Measurements from ENCODE around the gene STX8.
A peak's percentile ranks its signal among the peaks of the same experiment; 100 is the strongest.
"Not testable (repeated sequence)": the region's sequence is repeated elsewhere in the genome, so short reads cannot be mapped to it uniquely, and the experiment has no call there.

The STX8 gene

GRCh38 chr17:9498490-9498889, 77.1 kb downstream of the STX8 start:
- DNase-seq: no peak

- DNase-seq: no peak
Observed at GRCh38 chr17:9488556-9488955, 87.1 kb downstream of the STX8 start.

- no peak for DNase-seq
Observed at GRCh38 chr17:9487406-9487805, 88.2 kb downstream of the STX8 start.

GRCh38 chr17:9484789-9485188, 90.8 kb downstream of the STX8 start:
- no peak for DNase-seq

- peak; percentile 17 for DNase-seq
Observed at GRCh38 chr17:9479964-9480363, 95.7 kb downstream of the STX8 start.

- DNase-seq: no peak
Observed at GRCh38 chr17:9478889-9479288, 96.7 kb downstream of the STX8 start.

GRCh38 chr17:9475101-9475658, 100.4 kb downstream of the STX8 start:
- DNase-seq: no peak

GRCh38 chr17:9473711-9474110, 101.9 kb downstream of the STX8 start:
- DNase-seq: no peak

GRCh38 chr17:9472541-9472940, 103.1 kb downstream of the STX8 start:
- DNase-seq: no peak

- no peak for DNase-seq
Observed at GRCh38 chr17:9472094-9472493, 103.5 kb downstream of the STX8 start.

- no peak for DNase-seq
Observed at GRCh38 chr17:9470171-9470570, 105.4 kb downstream of the STX8 start.

GRCh38 chr17:9468937-9469336, 106.7 kb downstream of the STX8 start:
- no peak for DNase-seq

- no peak for DNase-seq
Observed at GRCh38 chr17:9468532-9468931, 107.1 kb downstream of the STX8 start.

- no peak for DNase-seq
Observed at GRCh38 chr17:9467518-9467917, 108.1 kb downstream of the STX8 start.

- no peak for DNase-seq
Observed at GRCh38 chr17:9465210-9465921, 110.3 kb downstream of the STX8 start.

GRCh38 chr17:9457005-9457404, 118.6 kb downstream of the STX8 start:
- no peak for DNase-seq

GRCh38 chr17:9456330-9456729, 119.3 kb downstream of the STX8 start:
- DNase-seq: no peak

GRCh38 chr17:9451934-9452333, 123.7 kb downstream of the STX8 start:
- no peak for DNase-seq

- not testable (repeated sequence) for DNase-seq
Observed at GRCh38 chr17:9447298-9447697, 128.3 kb downstream of the STX8 start.

GRCh38 chr17:9446528-9446927, 129.1 kb downstream of the STX8 start:
- DNase-seq: no peak

- no peak for DNase-seq
Observed at GRCh38 chr17:9445424-9445823, 130.2 kb downstream of the STX8 start.

- DNase-seq: no peak
Observed at GRCh38 chr17:9444687-9445086, 130.9 kb downstream of the STX8 start.

- DNase-seq: no peak
Observed at GRCh38 chr17:9443811-9444210, 131.8 kb downstream of the STX8 start.

- DNase-seq: no peak
Observed at GRCh38 chr17:9439851-9440250, 135.8 kb downstream of the STX8 start.

- DNase-seq: no peak
Observed at GRCh38 chr17:9436630-9437029, 139.0 kb downstream of the STX8 start.

All from NCI-H774 (cell line).